C4-2B (cell line): ENCODE data around the gene IRF7.
"Not testable (repeated sequence)": the region's sequence is repeated elsewhere in the genome, so short reads cannot be mapped to it uniquely, and the experiment has no call there.

Experiments
- H3K27ac ChIP-seq: fragments of 450-650 bp; 2 replicates; pipeline ENCODE4 v1.5.1; 2017
- ZFX ChIP-seq: fragments of 450-650 bp; IDR thresholded peaks from 2 replicates; pipeline ENCODE4 v1.6.1; 2017
- TF ChIP-seq, protein P1 (sequence below): fragments of 450-650 bp; conservative IDR thresholded peaks from 2 replicates; pipeline ENCODE4 v1.5.1; 2017; ENCODE audit warnings: mild to moderate bottlenecking

IRF7 gene

DNA sequence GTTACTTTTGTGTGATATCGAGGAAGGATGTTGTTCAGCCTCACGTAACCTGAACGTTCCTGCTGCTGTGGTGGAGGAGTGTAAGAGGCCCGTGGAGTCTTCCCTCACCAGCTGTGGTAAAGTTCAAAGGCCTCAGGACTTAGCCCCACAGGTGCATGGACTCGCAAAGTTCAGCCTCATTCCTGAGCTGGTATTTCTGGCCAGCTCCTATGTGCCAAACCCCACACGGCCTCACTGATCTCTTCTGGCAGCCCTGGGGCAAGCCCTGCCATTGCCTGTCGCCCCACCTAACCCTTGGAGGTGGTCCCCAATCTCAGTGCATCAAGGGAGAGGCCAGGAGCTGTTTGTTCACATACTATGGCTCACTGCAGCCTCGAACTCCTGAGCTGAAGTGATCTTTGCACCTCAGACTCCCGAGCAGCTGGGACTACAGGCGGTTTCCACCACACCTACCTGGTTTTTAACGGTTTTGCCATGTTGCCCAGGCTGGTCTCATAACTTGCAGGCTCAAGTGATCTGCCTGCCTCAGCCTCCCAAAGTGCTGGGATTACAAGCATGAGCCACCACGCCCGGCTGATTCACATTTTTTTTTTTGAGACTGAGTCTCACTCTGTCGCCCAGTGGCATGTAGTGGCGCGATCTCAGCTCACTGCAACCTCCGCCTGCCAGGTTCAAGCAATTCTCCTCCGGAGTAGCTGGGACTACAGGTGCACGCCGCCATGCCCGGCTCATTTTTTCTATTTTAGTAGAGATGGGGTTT lies 37.3 kb downstream of the IRF7 start:
- H3K27ac ChIP-seq: peak overlapping the region; percentile 97

DNA sequence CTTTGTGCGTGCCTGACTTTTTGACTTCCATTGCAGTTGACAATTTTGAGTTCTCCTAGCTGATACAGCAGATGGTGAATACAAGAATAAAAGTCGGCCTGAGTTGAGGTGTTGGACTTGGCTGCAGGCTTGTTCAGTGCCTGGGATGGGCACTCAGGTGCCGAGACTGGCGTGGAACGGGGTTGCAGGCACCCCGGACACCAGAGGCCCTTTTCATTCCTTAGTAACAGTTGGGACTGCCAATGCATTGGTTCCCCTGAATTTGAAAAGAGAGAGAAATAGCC lies 38.2 kb downstream of the IRF7 start:
- no peak for TF ChIP-seq ZFX
- TF ChIP-seq, protein P1, sequence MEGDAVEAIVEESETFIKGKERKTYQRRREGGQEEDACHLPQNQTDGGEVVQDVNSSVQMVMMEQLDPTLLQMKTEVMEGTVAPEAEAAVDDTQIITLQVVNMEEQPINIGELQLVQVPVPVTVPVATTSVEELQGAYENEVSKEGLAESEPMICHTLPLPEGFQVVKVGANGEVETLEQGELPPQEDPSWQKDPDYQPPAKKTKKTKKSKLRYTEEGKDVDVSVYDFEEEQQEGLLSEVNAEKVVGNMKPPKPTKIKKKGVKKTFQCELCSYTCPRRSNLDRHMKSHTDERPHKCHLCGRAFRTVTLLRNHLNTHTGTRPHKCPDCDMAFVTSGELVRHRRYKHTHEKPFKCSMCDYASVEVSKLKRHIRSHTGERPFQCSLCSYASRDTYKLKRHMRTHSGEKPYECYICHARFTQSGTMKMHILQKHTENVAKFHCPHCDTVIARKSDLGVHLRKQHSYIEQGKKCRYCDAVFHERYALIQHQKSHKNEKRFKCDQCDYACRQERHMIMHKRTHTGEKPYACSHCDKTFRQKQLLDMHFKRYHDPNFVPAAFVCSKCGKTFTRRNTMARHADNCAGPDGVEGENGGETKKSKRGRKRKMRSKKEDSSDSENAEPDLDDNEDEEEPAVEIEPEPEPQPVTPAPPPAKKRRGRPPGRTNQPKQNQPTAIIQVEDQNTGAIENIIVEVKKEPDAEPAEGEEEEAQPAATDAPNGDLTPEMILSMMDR: no peak
- H3K27ac ChIP-seq: peak overlapping the region; percentile 97

More for the DNA sequence above, 37.3 kb downstream of the IRF7 start:
- TF ChIP-seq ZFX: no peak
- TF ChIP-seq, protein P1: no peak

DNA sequence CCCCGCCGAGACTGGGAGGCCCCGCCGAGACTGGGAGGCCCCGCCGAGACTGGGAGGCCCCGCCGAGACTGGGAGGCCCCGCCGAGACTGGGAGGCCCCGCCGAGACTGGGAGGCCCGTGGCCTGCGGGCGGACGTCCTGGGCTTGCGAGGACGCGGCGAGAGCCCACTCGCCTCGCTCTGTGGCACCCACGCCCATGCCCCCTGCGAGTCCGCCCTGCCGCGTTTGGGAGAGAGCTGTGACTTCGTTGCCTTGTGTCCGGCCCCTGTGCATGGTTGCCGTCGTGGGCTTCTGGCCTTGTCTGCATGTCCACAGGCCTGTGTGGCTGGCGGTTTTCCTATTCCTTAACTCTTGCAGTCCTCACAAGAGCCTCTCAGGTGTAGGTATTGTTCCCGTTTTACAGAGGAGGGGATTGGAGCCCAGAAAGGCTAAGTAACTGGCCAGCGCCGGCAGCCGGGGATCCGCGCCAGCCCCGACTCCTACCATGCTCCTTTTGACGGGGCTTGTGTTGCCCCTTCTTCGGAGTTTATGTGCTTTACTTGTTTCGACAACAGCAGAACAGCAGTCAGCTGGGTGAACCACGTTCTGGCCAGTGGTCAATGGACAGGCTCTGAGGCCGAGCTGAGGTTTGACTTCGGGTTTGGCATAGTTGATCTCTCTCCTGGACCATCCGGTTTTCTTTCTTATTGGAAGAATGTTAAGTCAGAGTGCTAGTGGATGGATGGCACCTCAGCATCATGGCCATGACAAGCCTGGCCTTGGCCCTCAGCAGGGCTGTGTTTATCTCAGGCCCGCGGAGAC lies 38.7 kb downstream of the IRF7 start:
- TF ChIP-seq, protein P1: no peak
- TF ChIP-seq ZFX: peak; percentile 89; the same call in 1 of the 2 replicates
- H3K27ac ChIP-seq: peak overlapping the region; percentile 97

DNA sequence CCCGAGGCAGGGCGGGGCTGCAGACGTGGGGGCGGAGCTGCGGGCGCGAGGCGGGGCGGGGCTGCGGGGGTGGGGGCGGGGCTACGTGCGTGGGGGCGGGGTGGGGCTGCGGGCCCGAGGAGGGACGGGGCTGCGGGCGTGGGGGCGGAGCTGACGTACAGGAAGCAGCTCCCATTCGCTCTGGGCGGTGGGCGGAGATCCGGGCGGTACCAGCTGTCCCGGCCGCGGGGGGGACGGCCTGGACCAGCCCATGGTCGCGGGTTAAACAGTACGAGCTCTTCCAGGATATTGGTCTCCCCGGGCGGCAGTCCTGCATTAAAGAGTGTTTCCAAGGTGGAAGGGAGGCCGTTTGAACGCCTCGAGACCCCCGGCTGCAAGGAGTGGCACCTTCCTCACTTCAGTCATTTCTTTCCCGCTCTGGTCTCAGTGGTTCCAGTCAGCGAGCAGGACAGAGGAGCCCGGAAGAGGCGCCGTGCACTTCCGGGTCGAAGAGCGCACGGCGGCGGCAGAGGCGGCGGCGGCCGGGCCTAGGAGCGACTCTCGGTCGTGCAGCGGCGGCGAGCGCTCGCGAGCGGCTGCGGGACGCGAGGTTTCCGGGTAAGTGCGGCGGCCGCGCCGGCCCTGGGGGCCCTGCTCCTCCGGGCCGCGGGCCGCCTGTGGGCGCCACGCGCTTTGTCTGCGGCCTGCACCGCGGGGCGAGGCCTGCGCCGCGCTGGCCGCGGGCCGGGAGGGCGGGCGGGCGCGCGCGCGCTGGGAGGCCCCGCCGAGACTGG lies 39.6 kb downstream of the IRF7 start, which contains the start of gene PHRF1:
TSS of gene PHRF1 (plus strand) at position 475 of the 773 bp plus-strand sequence. CDS start 5,043 bp downstream, outside the sequence.
- H3K27ac ChIP-seq: peak within 1 kb of the TSS; percentile 97
- peak; percentile 100 for TF ChIP-seq ZFX
- TF ChIP-seq, protein P1: no peak

DNA sequence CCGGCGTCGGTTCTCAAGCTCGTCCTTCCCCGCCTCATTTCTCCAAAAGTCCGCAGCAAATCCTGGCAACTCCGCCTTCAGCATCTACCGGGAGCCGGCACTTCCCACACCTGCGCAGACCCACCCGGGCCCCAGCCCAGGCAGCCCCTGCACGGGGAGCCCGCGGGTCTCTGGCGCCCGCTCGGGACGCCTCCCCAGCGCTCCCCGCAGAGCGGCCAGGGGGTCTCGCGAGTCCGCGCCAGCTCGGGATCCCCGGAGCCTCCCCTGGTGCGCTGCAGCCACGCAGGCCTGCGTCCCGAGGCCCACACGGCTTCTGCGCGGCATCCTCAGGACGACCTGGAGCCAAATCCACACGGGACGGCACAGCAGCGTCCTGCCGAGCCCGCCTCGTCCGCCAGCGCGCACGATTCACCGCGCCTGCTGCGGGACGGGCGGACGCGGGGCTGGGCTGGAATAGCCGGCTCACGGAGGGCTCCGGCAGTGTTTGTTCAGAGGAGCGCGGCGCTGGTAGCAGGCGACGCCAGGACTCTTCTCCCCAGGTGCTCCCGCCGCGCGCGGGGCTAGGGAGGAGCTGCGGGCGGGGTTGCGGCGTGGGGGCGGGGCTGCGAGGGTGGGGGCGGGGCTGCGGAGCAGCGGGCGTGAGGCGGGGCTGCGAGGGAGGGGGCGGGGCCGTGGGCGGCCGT lies 40.3 kb downstream of the IRF7 start:
- peak overlapping the region; percentile 97 for H3K27ac ChIP-seq

DNA sequence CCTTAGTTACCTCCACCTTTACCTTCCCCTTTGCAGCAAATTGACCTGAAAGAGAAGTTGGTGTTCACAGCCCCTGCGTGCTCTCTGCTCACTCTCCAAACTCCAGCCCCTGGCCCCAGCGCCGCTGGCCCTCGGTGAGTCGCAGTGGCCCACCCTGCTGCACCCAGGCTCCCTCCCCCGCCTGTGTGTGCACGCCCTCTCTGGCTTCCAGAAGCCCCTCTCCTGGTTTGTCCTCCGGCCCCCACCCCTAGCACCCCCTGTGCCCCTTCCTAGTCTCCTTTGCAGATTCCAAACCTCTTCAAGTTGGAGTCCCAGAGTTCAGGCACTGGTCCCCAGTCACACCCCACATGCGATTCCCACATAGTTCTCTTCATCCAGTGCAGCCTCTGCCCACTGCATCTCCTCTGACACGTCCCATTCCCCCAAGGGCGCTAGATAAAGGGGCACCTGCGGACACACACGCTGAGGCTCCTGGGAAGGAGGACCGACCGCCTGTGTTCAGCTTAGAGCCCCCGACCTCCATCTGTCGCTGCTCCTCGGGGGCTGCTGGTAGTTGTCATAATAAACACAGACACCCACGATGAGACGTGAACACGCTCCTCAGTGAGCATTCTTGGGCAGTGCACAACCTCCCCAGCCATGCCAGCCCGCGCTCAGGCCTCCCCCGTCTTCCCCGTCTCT lies 41.0 kb downstream of the IRF7 start:
- TF ChIP-seq, protein P1: no peak
- no peak for TF ChIP-seq ZFX
- peak overlapping the region; percentile 97 for H3K27ac ChIP-seq

More for the DNA sequence above, 40.3 kb downstream of the IRF7 start:
- peak; percentile 83 for TF ChIP-seq ZFX
- TF ChIP-seq, protein P1: no peak

DNA sequence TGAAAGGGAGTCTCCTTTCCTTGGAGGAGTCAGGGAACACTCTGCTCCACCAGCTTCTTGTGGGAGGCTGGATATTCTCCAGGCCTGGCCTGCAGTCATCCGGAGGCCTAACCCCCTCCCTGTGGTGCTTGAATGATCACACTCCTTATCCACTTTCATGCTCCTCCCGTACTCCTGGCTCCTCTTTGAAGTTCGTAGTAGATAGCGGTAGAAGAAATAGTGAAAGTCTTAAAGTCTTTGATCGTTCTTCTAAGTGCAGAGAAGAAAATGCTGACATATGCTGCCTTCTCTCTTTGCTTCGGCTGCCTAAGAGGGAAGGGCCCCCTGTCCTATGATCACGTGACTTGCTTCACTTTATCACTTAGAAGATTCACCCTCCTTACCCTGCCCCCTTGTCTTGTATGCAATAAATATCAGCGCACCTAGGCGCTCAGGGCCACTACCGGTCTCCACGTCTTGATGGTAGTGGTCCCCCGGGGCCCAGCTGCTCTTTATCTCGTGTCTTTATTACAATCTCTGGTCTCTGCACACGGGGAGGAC lies 41.6 kb downstream of the IRF7 start:
- not testable (repeated sequence) for H3K27ac ChIP-seq
